ENCODE results near the gene MVB12B. TPM values are rescaled to one million over a fixed set of nuclear protein-coding genes. Genes with fewer than 3 reads are reported as not detected.

Gene MVB12B
- total RNA-seq, 4 donors from 2014 or later, result 2.1 to 39.2 (median 22.2) TPM

DNA sequence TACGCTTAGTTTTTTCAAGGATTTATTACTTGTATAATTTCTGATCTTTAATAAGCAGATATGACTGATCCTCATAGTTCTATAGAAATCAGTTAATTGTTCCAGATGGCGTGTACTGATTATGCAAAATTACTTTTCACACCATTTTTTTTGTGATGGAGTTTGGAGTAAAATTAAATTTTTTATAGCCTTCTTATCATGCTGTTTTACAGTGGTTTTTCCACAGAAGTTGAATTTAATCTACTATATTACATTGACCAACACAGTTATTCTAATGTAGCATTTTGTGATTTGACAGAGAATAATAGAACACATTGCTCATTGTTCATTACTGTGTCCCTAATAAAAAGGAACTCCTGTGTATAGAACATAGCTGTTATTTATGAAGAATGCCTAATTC lies 111.1 kb downstream of the MVB12B start:
- TF ChIP-seq POLR2A (IDR thresholded peaks at IDR 0.05), result no peak
- TF ChIP-seq, protein P1, sequence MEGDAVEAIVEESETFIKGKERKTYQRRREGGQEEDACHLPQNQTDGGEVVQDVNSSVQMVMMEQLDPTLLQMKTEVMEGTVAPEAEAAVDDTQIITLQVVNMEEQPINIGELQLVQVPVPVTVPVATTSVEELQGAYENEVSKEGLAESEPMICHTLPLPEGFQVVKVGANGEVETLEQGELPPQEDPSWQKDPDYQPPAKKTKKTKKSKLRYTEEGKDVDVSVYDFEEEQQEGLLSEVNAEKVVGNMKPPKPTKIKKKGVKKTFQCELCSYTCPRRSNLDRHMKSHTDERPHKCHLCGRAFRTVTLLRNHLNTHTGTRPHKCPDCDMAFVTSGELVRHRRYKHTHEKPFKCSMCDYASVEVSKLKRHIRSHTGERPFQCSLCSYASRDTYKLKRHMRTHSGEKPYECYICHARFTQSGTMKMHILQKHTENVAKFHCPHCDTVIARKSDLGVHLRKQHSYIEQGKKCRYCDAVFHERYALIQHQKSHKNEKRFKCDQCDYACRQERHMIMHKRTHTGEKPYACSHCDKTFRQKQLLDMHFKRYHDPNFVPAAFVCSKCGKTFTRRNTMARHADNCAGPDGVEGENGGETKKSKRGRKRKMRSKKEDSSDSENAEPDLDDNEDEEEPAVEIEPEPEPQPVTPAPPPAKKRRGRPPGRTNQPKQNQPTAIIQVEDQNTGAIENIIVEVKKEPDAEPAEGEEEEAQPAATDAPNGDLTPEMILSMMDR (IDR thresholded peaks at IDR 0.05), result no peak
- no peak for DNase-seq
- Histone ChIP-seq H3K27ac (no peak overlapping the region), H3K4me1 (no peaks in the 10 kb centered on the region), H3K9me3 (no peaks in the 10 kb centered on the region), H3K27me3 (no peaks in the 10 kb centered on the region), H3K36me3 (no peaks in the 10 kb centered on the region), H3K4me3 (no peak overlapping the region)
- intact Hi-C loops (cut with DNase I; ENCODE audit: low total_unique reads), result no loop called here

- no peaks in the 10 kb centered on the region for H3K36me3 ChIP-seq
- no peaks in the 10 kb centered on the region for H3K27me3 ChIP-seq
- DNase-seq, result no peak
- no peaks in the 10 kb centered on the region for H3K4me1 ChIP-seq
- H3K9me3 ChIP-seq, result no peaks in the 10 kb centered on the region
- intact Hi-C loops (cut with DNase I; ENCODE audit: low total_unique reads), result no loop called here
- no peak overlapping the region for H3K27ac ChIP-seq
- H3K4me3 ChIP-seq, result no peak overlapping the region
- TF ChIP-seq POLR2A (IDR thresholded peaks at IDR 0.05), result no peak
- TF ChIP-seq, protein P1 (IDR thresholded peaks at IDR 0.05), result no peak
Observed at GRCh38 chr9:126438741-126439401, 112.2 kb downstream of the MVB12B start.

DNA sequence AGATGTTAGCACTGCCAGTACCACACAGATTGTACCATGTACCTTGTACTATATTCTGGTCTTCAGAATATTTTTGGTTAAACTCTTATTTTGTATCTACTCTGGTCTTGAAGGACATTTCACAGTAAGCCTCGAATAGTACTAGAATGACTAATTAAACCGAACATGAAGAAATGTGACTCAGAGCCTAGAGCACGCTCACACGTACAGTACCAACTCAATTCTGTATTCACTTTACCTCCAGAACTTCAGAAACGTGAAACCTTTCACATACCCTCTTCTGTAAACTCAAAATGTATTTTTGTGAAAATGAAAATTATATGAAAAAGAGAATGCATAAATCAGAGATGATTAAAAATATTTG lies 112.8 kb downstream of the MVB12B start:
- TF ChIP-seq POLR2A (IDR thresholded peaks at IDR 0.05), result no peak
- TF ChIP-seq, protein P1 (IDR thresholded peaks at IDR 0.05), result no peak
- H3K27ac ChIP-seq, result no peak overlapping the region
- intact Hi-C loops (cut with DNase I; ENCODE audit: low total_unique reads), result no loop called here
- DNase-seq, result no peak
- H3K4me1 ChIP-seq, result no peaks in the 10 kb centered on the region
- H3K9me3 ChIP-seq, result no peaks in the 10 kb centered on the region
- H3K36me3 ChIP-seq, result no peaks in the 10 kb centered on the region
- no peaks in the 10 kb centered on the region for H3K27me3 ChIP-seq
- H3K4me3 ChIP-seq, result no peak overlapping the region

- Histone ChIP-seq H3K27me3 (no peaks in the 10 kb centered on the region), H3K36me3 (no peaks in the 10 kb centered on the region), H3K9me3 (no peaks in the 10 kb centered on the region), H3K27ac (no peak overlapping the region), H3K4me1 (no peaks in the 10 kb centered on the region), H3K4me3 (no peak overlapping the region)
- intact Hi-C loops (cut with DNase I; ENCODE audit: low total_unique reads), result no loop called here
- TF ChIP-seq, protein P1 (IDR thresholded peaks at IDR 0.05), result no peak
- no peak for TF ChIP-seq POLR2A (IDR thresholded peaks at IDR 0.05)
- no peak for DNase-seq
Observed at GRCh38 chr9:126439883-126440653, 113.4 kb downstream of the MVB12B start.

DNA sequence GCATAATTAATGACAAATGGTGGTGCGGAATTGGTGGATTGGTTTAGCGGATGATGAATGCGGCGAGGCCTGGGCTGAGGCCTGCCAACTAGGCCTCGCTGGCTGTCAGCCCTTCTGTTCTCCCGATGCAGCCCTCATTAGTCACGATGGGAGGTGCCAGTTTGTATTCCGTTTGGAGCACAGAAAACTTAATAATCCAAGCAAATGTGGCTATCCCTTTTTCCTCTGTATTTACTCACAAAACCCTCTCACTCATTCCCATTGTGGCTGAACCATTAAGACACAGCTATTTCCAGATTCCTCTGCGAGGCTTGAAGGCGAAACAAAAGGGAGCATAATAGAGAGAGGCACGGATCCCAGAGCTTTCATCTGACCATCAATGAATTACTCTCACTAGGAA lies 114.3 kb downstream of the MVB12B start:
- Histone ChIP-seq H3K27me3 (no peaks in the 10 kb centered on the region), H3K4me3 (no peak overlapping the region), H3K27ac (no peak overlapping the region), H3K9me3 (no peaks in the 10 kb centered on the region), H3K36me3 (no peaks in the 10 kb centered on the region), H3K4me1 (no peaks in the 10 kb centered on the region)
- intact Hi-C loops (cut with DNase I; ENCODE audit: low total_unique reads), result no loop called here
- no peak for DNase-seq
- no peak for TF ChIP-seq POLR2A (IDR thresholded peaks at IDR 0.05)
- TF ChIP-seq, protein P1 (IDR thresholded peaks at IDR 0.05), result no peak
